Measurements from ENCODE around the gene KLRB1.

DNA sequence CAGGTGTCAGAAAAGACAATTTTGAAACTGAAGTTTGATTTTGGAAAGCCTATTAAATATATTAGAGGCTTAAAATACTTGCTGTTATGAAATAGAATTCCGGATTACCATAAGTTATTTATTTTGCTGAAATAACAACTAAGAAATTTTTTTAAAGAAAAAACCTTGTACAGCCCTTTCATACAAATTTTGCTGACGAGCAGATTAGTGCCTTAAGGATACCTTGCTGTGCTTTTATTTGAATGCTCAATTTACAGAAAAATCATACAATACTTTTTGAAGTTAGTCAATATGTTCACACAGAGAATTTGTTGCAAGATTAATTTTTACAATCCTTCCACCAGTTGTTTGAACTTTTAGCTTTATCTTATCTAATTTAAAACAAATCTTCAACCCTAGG lies 32.3 kb upstream of the KLRB1 start:
- TF ChIP-seq CTCF (IDR thresholded peaks at IDR 0.05; ENCODE audit: poor library complexity): no peak
- no peak for TF ChIP-seq EZH2phosphoT487 (IDR thresholded peaks at IDR 0.05; ENCODE audit: low read depth, severe bottlenecking, unreplicated experiment)
